ENCODE measurements around the gene AFF3.

AFF3 gene

DNA sequence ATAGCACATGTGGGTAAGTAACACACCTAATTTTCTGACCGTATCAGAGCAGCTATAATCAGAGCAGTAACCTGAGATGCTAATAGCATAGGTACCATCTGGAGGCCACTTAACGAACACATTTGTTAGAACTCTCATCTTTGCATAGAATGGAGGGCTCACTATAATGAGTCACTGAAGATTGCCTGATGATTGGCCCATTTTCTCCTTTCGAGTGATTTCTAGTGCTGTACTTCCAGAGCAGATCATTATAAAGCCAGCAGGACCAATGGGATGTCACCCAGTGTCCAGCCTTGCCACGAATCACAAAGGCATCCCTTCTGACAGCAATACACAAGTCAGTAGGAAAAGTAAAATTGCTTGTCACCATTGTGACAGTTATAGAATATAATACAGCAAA is 570.9 kb downstream of the AFF3 start:
- H3K27ac ChIP-seq: no peak overlapping the region
- TF ChIP-seq, protein P1, sequence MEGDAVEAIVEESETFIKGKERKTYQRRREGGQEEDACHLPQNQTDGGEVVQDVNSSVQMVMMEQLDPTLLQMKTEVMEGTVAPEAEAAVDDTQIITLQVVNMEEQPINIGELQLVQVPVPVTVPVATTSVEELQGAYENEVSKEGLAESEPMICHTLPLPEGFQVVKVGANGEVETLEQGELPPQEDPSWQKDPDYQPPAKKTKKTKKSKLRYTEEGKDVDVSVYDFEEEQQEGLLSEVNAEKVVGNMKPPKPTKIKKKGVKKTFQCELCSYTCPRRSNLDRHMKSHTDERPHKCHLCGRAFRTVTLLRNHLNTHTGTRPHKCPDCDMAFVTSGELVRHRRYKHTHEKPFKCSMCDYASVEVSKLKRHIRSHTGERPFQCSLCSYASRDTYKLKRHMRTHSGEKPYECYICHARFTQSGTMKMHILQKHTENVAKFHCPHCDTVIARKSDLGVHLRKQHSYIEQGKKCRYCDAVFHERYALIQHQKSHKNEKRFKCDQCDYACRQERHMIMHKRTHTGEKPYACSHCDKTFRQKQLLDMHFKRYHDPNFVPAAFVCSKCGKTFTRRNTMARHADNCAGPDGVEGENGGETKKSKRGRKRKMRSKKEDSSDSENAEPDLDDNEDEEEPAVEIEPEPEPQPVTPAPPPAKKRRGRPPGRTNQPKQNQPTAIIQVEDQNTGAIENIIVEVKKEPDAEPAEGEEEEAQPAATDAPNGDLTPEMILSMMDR (conservative IDR thresholded peaks at IDR 0.05): no peak

DNA sequence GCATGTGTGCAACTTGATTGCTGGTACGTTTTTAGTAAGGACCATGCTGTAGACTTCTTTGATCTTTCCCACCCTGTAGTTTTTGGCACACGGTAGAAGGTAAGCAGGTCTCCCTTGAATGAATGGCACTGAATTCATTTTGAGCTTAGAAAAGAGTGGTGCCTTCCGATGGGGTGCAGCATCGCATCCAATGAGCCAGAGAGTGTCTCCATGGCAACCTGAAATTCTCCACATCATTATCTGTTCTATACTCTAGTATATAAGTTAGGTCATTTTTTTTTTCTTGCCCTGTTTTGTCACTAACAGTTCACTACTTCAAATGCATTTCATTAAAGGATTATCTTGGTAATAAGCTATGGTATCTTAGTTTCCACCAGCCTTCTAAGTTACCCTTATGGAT is 571.4 kb downstream of the AFF3 start:
- H3K27ac ChIP-seq: no peak overlapping the region
- TF ChIP-seq, protein P1 (conservative IDR thresholded peaks at IDR 0.05): no peak

DNA sequence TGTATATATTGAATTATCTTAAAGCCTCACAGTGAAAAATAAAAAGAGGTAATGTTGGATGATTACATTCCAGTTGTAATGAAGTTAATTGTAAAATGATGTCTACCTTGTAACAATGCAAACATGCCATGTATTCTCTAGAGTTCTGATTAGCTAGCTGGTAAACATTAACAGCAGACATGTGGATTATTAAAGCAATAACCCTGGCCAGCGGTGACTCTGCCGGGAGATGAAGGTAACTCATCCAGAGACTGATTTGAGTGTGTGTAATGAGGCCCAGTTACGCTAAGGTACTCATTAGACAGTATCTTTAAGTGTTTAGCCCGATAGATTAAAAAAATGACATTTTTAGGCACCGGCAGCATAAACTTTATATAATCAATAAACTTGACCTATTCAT is 573.0 kb downstream of the AFF3 start:
- no peak overlapping the region for H3K27ac ChIP-seq
- TF ChIP-seq, protein P1 (conservative IDR thresholded peaks at IDR 0.05): no peak

DNA sequence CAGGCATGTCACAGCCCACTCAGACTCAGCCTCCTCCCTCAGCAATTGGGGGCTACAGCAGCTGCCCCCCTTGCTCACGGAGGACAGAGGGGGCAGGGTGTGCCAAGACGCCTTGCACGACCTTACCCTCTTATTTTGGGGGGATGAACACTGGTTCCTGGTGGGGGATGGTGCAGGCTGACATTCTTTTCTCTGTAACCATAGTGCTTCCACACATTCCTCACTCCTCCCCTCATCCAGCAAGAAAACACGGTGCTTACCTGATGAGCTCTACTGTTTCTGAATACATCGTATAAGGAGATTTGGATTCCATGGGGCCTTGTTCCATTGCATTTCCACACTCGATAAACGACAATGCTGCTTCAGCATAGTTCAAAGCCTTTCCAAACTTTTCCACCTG is 577.2 kb downstream of the AFF3 start:
- H3K27ac ChIP-seq: no peak overlapping the region
- TF ChIP-seq, protein P1 (conservative IDR thresholded peaks at IDR 0.05): no peak

DNA sequence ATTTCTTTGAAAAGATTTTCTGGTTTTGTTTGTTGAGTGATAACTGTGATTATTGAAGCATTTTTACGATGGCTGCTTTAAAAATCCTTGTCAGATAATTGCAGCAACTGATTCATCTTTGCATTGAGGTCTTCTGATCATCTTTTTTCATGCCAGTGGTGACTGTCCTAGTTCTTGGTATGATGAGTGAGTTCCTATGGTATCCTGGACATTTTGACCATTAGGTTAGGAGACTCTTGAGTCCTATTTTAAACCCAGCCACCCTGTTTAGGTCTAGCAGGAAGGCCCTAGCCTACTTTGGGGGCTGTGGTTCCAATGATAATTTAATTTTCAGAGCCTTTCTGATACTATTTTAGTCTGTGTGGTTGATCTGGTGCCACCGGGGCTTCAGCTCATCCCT is 579.9 kb downstream of the AFF3 start:
- no peak overlapping the region for H3K27ac ChIP-seq
- TF ChIP-seq, protein P1 (conservative IDR thresholded peaks at IDR 0.05): no peak

DNA sequence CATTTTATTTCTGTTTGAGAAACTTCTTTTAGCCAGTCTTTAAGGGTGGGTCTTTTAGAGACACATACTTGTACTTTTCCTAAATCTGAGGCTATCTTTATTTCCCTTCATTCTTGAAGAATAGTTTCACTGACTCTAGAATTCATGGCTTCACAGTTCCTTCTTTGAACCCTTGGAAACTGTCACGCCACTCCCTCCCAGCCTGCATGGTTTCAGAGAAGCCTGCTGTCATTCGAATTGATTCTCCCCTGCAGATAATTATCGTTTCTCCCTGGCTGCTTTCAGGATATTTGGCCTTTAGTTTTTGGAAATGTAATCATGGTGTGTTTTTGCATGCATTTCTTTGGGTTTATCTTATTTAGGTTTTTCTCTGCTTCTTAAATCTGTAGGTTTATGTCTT is 580.6 kb downstream of the AFF3 start:
- TF ChIP-seq, protein P1 (conservative IDR thresholded peaks at IDR 0.05): no peak
- no peak overlapping the region for H3K27ac ChIP-seq

DNA sequence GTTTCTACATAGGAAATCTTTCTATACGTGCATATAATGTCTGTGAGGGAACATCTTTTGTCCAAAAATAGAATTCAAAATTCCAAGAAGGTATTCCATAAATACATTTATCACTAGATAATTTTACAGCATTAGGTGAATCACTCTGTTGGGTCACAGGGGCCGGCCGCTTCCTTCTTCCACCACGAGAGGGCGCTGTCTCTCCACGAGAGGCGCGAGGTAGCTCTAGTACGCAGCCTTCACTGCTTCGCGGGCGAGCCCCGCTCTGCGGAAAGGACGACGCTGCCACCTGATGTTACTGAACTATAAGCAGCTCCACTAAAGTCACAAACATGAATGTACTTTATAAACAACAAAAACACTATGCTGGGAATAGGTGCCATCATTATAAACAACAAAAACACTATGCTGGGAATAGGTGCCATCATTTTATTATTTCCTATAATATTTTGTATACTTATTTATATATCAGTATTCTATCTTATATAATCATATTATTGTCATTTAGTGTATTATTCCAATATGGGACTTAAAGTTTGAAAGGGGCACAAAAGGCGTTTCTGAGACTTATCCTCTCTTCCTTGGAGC is 583.2 kb downstream of the AFF3 start:
- TF ChIP-seq, protein P1 (conservative IDR thresholded peaks at IDR 0.05): peak; percentile 98
- H3K27ac ChIP-seq: no peak overlapping the region

Measured in VCaP (cell line).